Kidney tubule cell (primary cell): ENCODE results near the gene OR5M3.

ENCODE experiments used
- DNase-seq: peaks from one replicate; pipeline ENCODE4 v3.0.0-alpha.2; 2018; ENCODE audit warnings: low spot score

Gene OR5M3

GRCh38 chr11:56473252-56473651, at the start of gene OR5M3:
Gene OR5M3 (minus strand): TSS chr11:56473352. CDS start chr11:56470497, 2,855 bp downstream.
- no peak for DNase-seq

GRCh38 chr11:56522008-56522407, 48.9 kb upstream of the OR5M3 start:
- no peak for DNase-seq

GRCh38 chr11:56513280-56513679, 40.1 kb upstream of the OR5M3 start:
- DNase-seq, result no peak

GRCh38 chr11:56509439-56509838, 36.3 kb upstream of the OR5M3 start:
- DNase-seq, result no peak

GRCh38 chr11:56497010-56497409, 23.9 kb upstream of the OR5M3 start:
- no peak for DNase-seq

- DNase-seq, result no peak
These were observed 22.0 kb upstream of the OR5M3 start for GRCh38 chr11:56495117-56495516.

- DNase-seq, result no peak
These were observed 18.1 kb upstream of the OR5M3 start, which contains the start of gene OR5M8 for GRCh38 chr11:56491270-56491669. Gene OR5M8 (minus strand): TSS chr11:56491370. CDS start chr11:56491370, 0 bp downstream.

- DNase-seq, result no peak
These were observed 13.6 kb upstream of the OR5M3 start for GRCh38 chr11:56486801-56487200.

GRCh38 chr11:56474729-56475235, 1.6 kb upstream of the OR5M3 start:
- no peak for DNase-seq

GRCh38 chr11:56457076-56457475, 16.1 kb downstream of the OR5M3 start:
- DNase-seq, result peak; percentile 72

GRCh38 chr11:56453521-56453920, 19.6 kb downstream of the OR5M3 start:
- DNase-seq, result no peak
